Heart left ventricle (tissue), 13 donors: ENCODE data around the gene RPS5.

ENCODE experiments used
- POLR2A ChIP-seq, 2 donors: fragments of 450-650 bp; IDR thresholded peaks; one replicate each; pipeline ENCODE4 v1.6.1; 2017; ENCODE audit warnings: antibody characterized with exemption in 2 of 2, mild to moderate bottlenecking in 2 of 2, moderate library complexity in 2 of 2
- TF ChIP-seq, protein P1 (sequence below), 12 donors: fragments of 200-600 bp; sonication (generic) in 4 of 12; IDR thresholded peaks; one replicate each; pipeline versions ENCODE4 v1.5.0 to v1.8.0; 2018 to 2022; ENCODE audit warnings: antibody characterized with exemption in 12 of 12, mild to moderate bottlenecking in 5 of 12
- donor health status: ischemic (EF 13 %, LVEDD 7.1; RV severe dilation, severe dysfunction).
- donor health status: DM: no; HTN: yes; CAD: no.
- donor health status: DM: no; HTN: no; CAD: no.
- donor health status: ischemic (EF 25% LVEDD 6.9; RV normal size, moderate dysfunction).
- donor health status: ischemic (EF 25% LVEDD 5.7; RV mildly dilated, moderate dysfunction).
- donor health status: ischemic (EF 35%, LVEDD 5.7; RV mildly dilated, moderate dysfunction).
- donor health status: nonischemic (EF 11% LVEDD 7.7; RV severe dilation, severe dysfunction).
- donor health status: DM: yes; HTN: yes; CAD: no.
- donor health status: PGD.
- donor health status: ischemic (EF 29% LVEDD 5.4; RV normal size, mild dysfunction).
- donor health status: nonischemic (EF 23%, LVEDD 6.1; RV moderate dilation, normal function).

DNA sequence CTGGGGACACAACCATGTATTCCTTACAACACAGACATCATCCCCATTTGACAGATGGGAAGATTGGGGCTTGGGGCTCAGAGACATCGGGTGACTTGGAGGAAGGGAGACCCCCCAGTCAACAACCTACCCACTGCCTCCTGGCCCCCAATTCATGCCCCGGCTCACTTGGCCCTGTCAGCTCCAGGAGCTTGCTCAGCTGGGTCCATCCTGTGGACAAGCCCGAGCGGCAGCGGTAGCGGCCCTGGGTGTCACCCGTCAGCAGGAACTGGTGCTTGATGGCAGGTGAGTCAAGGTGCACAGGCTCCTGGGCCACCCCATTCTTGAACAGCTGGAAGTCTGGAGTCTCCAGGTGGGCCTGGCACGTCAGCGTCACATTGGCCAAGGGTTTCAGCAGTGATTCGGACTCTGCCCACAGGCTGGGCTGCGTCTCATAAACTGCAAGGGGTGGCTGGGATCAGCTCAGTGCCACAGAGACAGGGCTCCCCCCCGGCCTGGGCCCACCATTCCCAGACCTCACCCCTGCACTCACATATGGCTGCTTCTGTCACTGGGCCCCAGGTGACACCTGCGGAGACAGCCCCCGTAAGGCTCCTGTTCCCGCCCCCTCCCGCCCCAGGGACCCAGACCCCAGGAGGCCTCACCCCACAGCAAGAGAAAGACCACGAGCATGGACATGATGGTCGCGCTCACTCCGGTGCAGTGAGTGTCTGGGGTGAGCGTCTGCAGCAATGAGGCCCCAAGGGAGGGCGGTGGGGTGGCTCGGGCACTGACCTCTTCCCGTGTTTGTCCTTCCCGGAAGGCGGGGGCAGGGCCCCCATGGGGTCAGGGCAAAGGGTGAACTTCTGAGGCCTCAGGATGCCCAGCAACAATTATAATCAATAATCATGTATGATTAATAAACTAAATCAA, 34.1 kb upstream of the RPS5 start, which contains the start of gene A1BG:
- TF ChIP-seq POLR2A (IDR thresholded peaks at IDR 0.05), result no peak
- TF ChIP-seq, protein P1, sequence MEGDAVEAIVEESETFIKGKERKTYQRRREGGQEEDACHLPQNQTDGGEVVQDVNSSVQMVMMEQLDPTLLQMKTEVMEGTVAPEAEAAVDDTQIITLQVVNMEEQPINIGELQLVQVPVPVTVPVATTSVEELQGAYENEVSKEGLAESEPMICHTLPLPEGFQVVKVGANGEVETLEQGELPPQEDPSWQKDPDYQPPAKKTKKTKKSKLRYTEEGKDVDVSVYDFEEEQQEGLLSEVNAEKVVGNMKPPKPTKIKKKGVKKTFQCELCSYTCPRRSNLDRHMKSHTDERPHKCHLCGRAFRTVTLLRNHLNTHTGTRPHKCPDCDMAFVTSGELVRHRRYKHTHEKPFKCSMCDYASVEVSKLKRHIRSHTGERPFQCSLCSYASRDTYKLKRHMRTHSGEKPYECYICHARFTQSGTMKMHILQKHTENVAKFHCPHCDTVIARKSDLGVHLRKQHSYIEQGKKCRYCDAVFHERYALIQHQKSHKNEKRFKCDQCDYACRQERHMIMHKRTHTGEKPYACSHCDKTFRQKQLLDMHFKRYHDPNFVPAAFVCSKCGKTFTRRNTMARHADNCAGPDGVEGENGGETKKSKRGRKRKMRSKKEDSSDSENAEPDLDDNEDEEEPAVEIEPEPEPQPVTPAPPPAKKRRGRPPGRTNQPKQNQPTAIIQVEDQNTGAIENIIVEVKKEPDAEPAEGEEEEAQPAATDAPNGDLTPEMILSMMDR (IDR thresholded peaks at IDR 0.05), result no peak
